Measurements from ENCODE around the gene TMEM217.
A peak's percentile ranks its signal among the peaks of the same experiment; 100 is the strongest.
"Not testable (repeated sequence)": the region's sequence is repeated elsewhere in the genome, so short reads cannot be mapped to it uniquely, and the experiment has no call there.

Gene TMEM217

GRCh38 chr6:37209461-37210205, 48.3 kb downstream of the TMEM217 start:
- peak; percentile 45 for DNase-seq

GRCh38 chr6:37208793-37209192, 49.2 kb downstream of the TMEM217 start:
- no peak for DNase-seq

GRCh38 chr6:37207903-37208456, 50.0 kb downstream of the TMEM217 start:
- DNase-seq: peak; percentile 97

- DNase-seq: no peak
These were observed 51.3 kb downstream of the TMEM217 start for GRCh38 chr6:37206622-37207021.

GRCh38 chr6:37205997-37206340, 52.0 kb downstream of the TMEM217 start:
- DNase-seq: no peak

- no peak for DNase-seq
These were observed 52.6 kb downstream of the TMEM217 start for GRCh38 chr6:37205175-37205996.

GRCh38 chr6:37204014-37204751, 53.8 kb downstream of the TMEM217 start:
- no peak for DNase-seq

- peak; percentile 37 for DNase-seq
These were observed 55.0 kb downstream of the TMEM217 start for GRCh38 chr6:37202788-37203491.

- DNase-seq: no peak
These were observed 56.2 kb downstream of the TMEM217 start for GRCh38 chr6:37201726-37202125.

- DNase-seq: no peak
These were observed 57.9 kb downstream of the TMEM217 start for GRCh38 chr6:37200085-37200484.

GRCh38 chr6:37196451-37196850, 61.5 kb downstream of the TMEM217 start:
- DNase-seq: not testable (repeated sequence)

GRCh38 chr6:37194886-37195285, 63.1 kb downstream of the TMEM217 start:
- not testable (repeated sequence) for DNase-seq

GRCh38 chr6:37192666-37193065, 65.3 kb downstream of the TMEM217 start:
- no peak for DNase-seq

GRCh38 chr6:37190159-37190535, 67.8 kb downstream of the TMEM217 start:
- DNase-seq: no peak

GRCh38 chr6:37188962-37189510, 68.9 kb downstream of the TMEM217 start:
- no peak for DNase-seq

- no peak for DNase-seq
These were observed 70.5 kb downstream of the TMEM217 start for GRCh38 chr6:37187321-37188022.

- DNase-seq: not testable (repeated sequence)
These were observed 71.8 kb downstream of the TMEM217 start for GRCh38 chr6:37185949-37186720.

- peak; percentile 91 for DNase-seq
These were observed 75.0 kb downstream of the TMEM217 start for GRCh38 chr6:37182736-37183590.

- not testable (repeated sequence) for DNase-seq
These were observed 77.3 kb downstream of the TMEM217 start for GRCh38 chr6:37180610-37181009.

GRCh38 chr6:37180075-37180474, 77.9 kb downstream of the TMEM217 start:
- DNase-seq: no peak

Data from activated CD4-positive, alpha-beta T cell treated with anti-CD3 and anti-CD28 coated beads, Interleukin-2, Interleukin-6, amounts not matched to agents 100 ng/mL and 50 ng/mL, durations not matched to agents 16 hours and 8 hours (primary cell).